ENCODE results near the gene CNP. TPM values are rescaled to one million over a fixed set of nuclear protein-coding genes. Genes with fewer than 3 reads are reported as not detected.

The CNP gene
- total RNA-seq, 2 experiments from 2014 or later = 66.6 to 68.0 TPM

DNA sequence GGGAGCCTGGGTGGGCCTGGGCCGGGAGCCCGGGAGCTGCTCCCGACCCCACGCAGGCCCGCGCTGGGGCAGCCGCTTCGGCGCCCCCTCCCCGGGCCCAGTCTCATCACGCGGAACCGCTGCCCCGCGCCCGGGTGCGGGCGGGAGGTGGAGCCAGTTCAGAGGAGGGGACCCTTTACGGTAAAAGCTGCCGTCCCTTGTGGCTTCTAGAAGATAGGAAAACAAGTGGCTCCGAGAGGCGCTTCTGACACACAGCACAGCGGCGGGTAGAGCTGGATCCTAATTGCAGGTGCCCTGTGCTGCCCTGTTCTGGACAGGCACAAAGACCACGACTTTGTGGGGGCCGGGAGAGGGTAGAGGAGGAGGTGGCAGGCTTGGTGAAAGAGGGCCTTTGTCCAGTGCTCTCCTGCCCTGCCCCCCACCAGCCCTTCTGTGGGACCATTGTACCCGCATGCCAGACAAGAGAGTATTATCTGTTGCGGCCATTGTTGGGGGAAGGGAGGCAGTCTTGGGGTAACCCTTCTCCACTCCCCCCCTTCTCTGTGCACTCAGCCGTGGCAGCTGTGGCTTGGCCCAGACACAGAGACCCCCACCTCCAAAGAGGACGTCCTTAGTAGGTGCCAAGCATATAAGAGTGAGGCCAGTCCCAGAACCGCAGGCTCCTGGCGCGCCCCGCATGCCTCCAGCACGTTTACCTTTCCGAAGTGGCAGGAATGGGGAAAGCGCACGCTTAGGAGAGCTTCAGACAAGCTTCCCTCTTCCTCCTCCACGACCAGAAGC is 736 bp downstream of the CNP start:
- H3K4me1 Mint-ChIP-seq (ENCODE audit: low read depth) = peaks cover 42% of the 10 kb centered on the region
- intact Hi-C loops (cut with micrococcal nuclease) = loop anchor here (2.0 to 5.0 kb wide), 5 partner anchors 37 to 187 kb away; partner anchors contain the start of genes ACLY, DNAJC7, ODAD4 and RAB5C

DNA sequence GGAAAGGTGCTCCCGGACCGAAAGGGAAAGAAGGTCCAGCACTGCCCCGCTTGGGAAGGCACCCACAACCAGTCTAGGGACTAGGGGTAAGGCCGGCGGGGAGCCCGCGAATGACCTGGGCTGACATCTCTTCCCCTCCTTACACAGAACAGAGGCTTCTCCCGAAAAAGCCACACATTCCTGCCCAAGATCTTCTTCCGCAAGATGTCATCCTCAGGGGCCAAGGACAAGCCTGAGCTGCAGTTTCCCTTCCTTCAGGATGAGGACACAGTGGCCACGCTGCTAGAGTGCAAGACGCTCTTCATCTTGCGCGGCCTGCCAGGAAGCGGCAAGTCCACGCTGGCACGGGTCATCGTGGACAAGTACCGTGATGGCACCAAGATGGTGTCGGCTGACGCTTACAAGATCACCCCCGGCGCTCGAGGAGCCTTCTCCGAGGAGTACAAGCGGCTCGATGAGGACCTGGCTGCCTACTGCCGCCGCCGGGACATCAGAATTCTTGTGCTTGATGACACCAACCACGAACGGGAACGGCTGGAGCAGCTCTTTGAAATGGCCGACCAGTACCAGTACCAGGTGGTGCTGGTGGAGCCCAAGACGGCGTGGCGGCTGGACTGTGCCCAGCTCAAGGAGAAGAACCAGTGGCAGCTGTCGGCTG is 1.5 kb downstream of the CNP start:
- ChIA-PET POLR2A (interaction anchor here (4.0 kb wide), 1 partner anchor 49 kb away, joined by 33 read pairs; the partner anchor contains the start of gene DNAJC7), CTCF (interaction anchor here (2.0 to 6.0 kb wide), 2 partner anchors 49 to 52 kb away, joined by 9 to 58 read pairs; partner anchors contain the start of genes DNAJC7 and NKIRAS2)
- Mint-ChIP-seq H3K9me3 (no peaks in the 10 kb centered on the region), H3K27me3 (no peaks in the 10 kb centered on the region), H3K27ac (peak overlapping the region; percentile 84), H3K4me3 (peak overlapping the region; percentile 78), H3K4me1 (ENCODE audit: low read depth) (peaks cover 45% of the 10 kb centered on the region), H3K36me3 (peaks cover 21% of the 10 kb centered on the region)
- DNase-seq = no peak
- intact Hi-C loops (cut with micrococcal nuclease) = loop anchor here (2.0 to 5.0 kb wide), 5 partner anchors 37 to 187 kb away; partner anchors contain the start of genes ACLY, DNAJC7, ODAD4 and RAB5C

More for the DNA sequence above, 736 bp downstream of the CNP start:
- Mint-ChIP-seq H3K27me3 (no peaks in the 10 kb centered on the region), H3K27ac (peak overlapping the region; percentile 84), H3K4me3 (peak overlapping the region; percentile 78), H3K36me3 (peaks cover 18% of the 10 kb centered on the region), H3K9me3 (no peaks in the 10 kb centered on the region)
- ChIA-PET POLR2A (interaction anchor here (0.7 to 4.0 kb wide), 8 partner anchors 37 to 212 kb away, joined by 3 to 33 read pairs (median 6); partner anchors contain the start of genes DHX58, DNAJC7, KLHL11 and ODAD4), CTCF (interaction anchor here (2.0 to 6.0 kb wide), 2 partner anchors 49 to 53 kb away, joined by 9 to 58 read pairs; partner anchors contain the start of genes DNAJC7 and NKIRAS2)
- DNase-seq = peak; percentile 63

DNA sequence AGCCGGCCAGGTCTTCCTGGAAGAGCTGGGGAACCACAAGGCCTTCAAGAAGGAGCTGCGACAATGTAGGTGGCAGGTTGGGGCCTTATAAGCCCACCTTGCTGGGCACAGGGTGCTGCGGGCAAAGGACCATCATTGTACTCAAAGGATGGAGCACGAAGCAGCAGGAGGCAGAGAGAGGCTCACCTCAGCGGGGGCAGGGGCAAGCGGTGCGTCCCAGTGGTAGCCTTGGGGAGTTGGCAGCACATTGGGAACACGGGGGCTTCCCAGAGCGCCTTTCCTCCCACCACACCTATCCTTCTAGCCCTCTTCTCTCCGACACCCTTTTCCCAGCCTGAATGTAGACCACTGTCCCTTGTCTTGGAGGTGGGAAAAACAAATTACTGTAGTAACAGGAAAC is 2.1 kb downstream of the CNP start:
- POLR2A ChIA-PET = interaction anchor here (4.0 kb wide), 1 partner anchor 48 kb away, joined by 33 read pairs; the partner anchor contains the start of gene DNAJC7
- CTCF ChIA-PET = no interaction called here
- no peak for DNase-seq
- Mint-ChIP-seq H3K36me3 (peaks cover 27% of the 10 kb centered on the region), H3K9me3 (no peaks in the 10 kb centered on the region), H3K27me3 (no peaks in the 10 kb centered on the region), H3K27ac (peak overlapping the region; percentile 33), H3K4me3 (no peak overlapping the region), H3K4me1 (ENCODE audit: low read depth) (peaks cover 45% of the 10 kb centered on the region)
- intact Hi-C loops (cut with micrococcal nuclease) = loop anchor here (5.0 kb wide), 2 partner anchors 51 to 139 kb away; partner anchors contain the start of gene ACLY

DNA sequence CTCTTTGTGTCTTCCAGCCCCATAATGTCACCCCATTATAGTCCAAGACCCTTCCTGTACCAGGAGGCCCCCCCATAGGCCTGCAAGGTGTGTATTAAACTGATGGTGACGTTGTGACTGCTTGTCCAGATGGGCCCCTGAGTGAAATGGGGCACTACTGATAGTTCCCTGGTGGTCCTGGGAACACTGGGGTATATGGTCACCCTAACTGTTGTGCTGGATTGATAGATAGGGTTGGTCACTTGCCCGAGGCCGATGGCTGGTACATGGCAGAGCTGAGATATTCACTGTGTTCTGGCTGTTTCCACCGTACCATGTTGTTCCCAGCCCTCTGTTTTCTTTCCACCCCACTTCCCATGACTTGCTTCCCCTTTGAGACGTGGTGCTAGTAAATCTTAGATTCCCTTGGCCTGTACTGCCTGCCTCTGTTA is 4.3 kb downstream of the CNP start:
- ChIA-PET POLR2A (no interaction called here), CTCF (no interaction called here)
- Mint-ChIP-seq H3K27me3 (no peaks in the 10 kb centered on the region), H3K9me3 (no peaks in the 10 kb centered on the region), H3K36me3 (peaks cover 28% of the 10 kb centered on the region), H3K4me1 (ENCODE audit: low read depth) (peaks cover 33% of the 10 kb centered on the region), H3K27ac (peak overlapping the region; percentile 2), H3K4me3 (no peak overlapping the region)
- intact Hi-C loops (cut with micrococcal nuclease) = no loop called here
- DNase-seq = no peak

DNA sequence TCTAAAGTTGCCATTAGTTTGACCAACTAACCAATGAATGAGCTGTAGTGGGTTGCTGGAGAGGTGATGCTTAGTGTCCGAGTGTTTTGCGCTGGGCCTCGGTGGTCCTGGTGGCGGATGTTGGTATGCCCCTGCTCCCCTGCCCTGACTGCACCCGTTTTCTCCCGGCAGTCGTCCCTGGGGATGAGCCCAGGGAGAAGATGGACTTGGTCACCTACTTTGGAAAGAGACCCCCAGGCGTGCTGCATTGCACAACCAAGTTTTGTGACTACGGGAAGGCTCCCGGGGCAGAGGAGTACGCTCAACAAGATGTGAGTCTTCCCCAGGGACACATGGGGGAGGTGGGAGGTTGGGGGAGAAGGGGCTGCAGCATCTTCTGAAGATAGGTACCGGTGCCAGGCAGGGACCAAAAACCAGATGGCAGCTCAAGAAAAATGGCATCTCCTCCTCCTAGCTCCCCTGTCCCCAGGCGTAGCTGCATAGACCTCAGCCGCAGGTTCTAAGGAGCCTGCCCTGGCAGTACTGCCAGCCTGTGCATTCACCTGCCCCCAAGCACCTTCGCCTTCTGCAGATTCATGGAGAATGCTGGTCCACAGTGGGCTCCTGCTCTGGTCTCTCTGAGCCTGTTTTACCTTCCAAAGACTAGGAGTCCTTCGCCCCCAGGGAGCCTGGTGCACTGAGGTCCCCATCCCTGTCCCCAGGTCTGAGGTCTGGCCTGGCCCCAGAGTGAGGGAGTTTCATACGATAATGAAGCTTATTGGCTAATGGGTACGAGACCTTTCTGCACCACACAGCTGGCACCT is 5.3 kb downstream of the CNP start:
- no peak overlapping the region for H3K4me3 Mint-ChIP-seq
- H3K27me3 Mint-ChIP-seq = no peaks in the 10 kb centered on the region
- POLR2A ChIA-PET = no interaction called here
- CTCF ChIA-PET = no interaction called here
- H3K36me3 Mint-ChIP-seq = peaks cover 36% of the 10 kb centered on the region
- H3K27ac Mint-ChIP-seq = no peak overlapping the region
- no peaks in the 10 kb centered on the region for H3K9me3 Mint-ChIP-seq
- peaks cover 31% of the 10 kb centered on the region for H3K4me1 Mint-ChIP-seq (ENCODE audit: low read depth)
- intact Hi-C loops (cut with micrococcal nuclease) = no loop called here
- DNase-seq = no peak

DNA sequence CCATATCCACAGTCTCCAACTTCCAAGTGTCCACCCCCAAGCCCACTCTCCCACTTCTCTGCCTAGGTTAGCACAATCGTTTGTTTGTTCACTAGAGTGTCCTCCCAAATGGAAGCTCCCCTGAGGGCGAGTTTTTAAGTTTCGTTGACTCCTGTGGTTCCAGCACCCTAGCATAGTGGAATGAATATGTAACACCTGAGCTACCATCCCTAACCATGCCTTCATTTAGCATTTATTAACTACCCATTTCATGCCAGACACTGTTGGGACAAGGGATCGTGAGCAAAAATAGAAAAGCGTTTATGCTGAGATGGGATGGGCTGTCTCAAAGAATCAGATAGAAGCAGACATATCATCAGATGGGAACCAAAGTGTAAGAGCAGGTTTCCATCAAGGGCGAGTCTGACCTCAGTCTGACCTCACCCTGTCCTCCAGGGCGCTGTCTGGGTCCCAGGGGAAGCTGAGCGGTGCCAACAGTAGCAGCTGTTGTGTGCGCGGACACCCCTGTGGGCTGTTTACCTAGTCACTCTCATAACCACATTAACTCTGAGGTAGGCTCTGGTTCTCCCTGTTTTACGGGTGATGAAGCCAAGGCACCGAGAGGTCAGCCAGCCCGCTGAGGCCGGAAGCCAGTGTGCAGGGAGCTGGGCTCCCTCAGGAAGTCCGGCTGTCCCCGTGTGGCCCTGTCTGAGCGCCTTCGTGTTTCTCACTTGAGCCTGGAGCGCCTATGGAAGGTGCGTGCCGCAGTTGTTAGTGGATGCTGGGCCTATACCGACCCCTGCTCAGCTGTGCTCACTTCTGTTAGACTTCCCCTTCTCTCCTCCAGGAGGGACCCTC is 6.2 kb downstream of the CNP start:
- intact Hi-C loops (cut with micrococcal nuclease) = no loop called here
- Mint-ChIP-seq H3K27me3 (no peaks in the 10 kb centered on the region), H3K27ac (no peak overlapping the region), H3K4me1 (ENCODE audit: low read depth) (peaks cover 25% of the 10 kb centered on the region), H3K36me3 (peaks cover 35% of the 10 kb centered on the region), H3K9me3 (no peaks in the 10 kb centered on the region), H3K4me3 (no peak overlapping the region)
- ChIA-PET POLR2A (interaction anchor here (1.0 kb wide), 1 partner anchor 9 kb away, joined by 3 read pairs; no protein-coding TSS in a partner anchor), CTCF (no interaction called here)
- no peak for DNase-seq

DNA sequence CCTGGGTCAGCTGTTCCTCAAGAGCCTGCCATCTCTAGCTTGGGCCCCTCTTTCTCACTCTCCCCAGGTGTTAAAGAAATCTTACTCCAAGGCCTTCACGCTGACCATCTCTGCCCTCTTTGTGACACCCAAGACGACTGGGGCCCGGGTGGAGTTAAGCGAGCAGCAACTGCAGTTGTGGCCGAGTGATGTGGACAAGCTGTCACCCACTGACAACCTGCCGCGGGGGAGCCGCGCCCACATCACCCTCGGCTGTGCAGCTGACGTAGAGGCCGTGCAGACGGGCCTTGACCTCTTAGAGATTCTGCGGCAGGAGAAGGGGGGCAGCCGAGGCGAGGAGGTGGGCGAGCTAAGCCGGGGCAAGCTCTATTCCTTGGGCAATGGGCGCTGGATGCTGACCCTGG is 6.8 kb downstream of the CNP start:
- no peaks in the 10 kb centered on the region for H3K9me3 Mint-ChIP-seq
- no peak overlapping the region for H3K4me3 Mint-ChIP-seq
- CTCF ChIA-PET = no interaction called here
- peaks cover 34% of the 10 kb centered on the region for H3K36me3 Mint-ChIP-seq
- H3K27me3 Mint-ChIP-seq = no peaks in the 10 kb centered on the region
- intact Hi-C loops (cut with micrococcal nuclease) = no loop called here
- H3K27ac Mint-ChIP-seq = no peak overlapping the region
- no peak for DNase-seq
- POLR2A ChIA-PET = interaction anchor here (1.0 kb wide), 1 partner anchor 8 kb away, joined by 3 read pairs; no protein-coding TSS in a partner anchor
- H3K4me1 Mint-ChIP-seq (ENCODE audit: low read depth) = peaks cover 19% of the 10 kb centered on the region

DNA sequence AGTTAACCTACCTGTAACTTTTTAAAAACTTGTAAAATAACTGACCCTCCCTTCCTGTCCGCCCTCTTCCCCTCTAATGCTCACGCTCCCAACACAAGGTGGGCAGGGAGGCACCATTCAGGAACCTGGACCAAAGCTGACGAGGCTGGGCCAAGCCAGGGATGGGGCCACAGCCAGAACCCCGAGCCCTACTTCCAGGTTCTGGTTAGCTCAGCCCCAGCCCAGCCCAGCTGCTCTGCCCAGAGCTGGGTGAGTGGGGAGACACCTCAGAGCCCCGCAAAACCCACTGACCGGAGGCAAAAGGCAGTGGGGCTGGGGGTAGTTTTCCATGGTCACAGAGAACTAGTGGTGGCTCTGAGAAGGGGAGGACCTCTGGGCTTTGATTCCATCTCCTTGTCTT is 7.4 kb downstream of the CNP start:
- CTCF ChIA-PET = interaction anchor here (0.8 kb wide), 1 partner anchor 10 kb away, joined by 5 read pairs; no protein-coding TSS in a partner anchor
- Mint-ChIP-seq H3K9me3 (no peaks in the 10 kb centered on the region), H3K27me3 (no peaks in the 10 kb centered on the region), H3K36me3 (peaks cover 30% of the 10 kb centered on the region), H3K4me1 (ENCODE audit: low read depth) (peaks cover 14% of the 10 kb centered on the region), H3K4me3 (no peak overlapping the region), H3K27ac (no peak overlapping the region)
- POLR2A ChIA-PET = interaction anchor here (1.0 kb wide), 1 partner anchor 10 kb away, joined by 4 read pairs; no protein-coding TSS in a partner anchor
- intact Hi-C loops (cut with micrococcal nuclease) = no loop called here
- DNase-seq = no peak

DNA sequence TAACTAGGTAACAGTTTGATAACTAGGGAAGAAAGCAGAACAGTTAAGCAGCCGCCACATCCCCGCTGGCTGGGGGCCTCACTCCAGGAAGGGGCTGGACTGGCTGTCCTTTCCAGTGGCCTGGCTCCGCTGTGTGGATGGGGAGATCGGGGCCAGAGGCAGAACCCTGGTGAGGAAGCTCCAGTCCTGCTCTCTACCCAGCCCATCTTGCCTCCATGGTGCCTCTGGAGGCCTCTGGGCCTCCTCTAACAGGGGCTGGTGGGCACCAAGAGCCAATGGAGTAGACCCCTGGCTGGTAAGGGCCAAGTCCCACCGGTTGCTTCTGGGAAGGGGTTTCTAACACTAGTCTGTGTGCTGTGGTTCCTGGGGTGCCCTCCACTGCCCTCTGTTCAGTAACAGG is 8.1 kb downstream of the CNP start:
- DNase-seq = no peak
- POLR2A ChIA-PET = interaction anchor here (1.0 kb wide), 1 partner anchor 11 kb away, joined by 4 read pairs; no protein-coding TSS in a partner anchor
- H3K4me1 Mint-ChIP-seq (ENCODE audit: low read depth) = peaks cover 11% of the 10 kb centered on the region
- no peaks in the 10 kb centered on the region for H3K27me3 Mint-ChIP-seq
- CTCF ChIA-PET = interaction anchor here (0.8 kb wide), 1 partner anchor 11 kb away, joined by 5 read pairs; no protein-coding TSS in a partner anchor
- H3K4me3 Mint-ChIP-seq = no peak overlapping the region
- H3K9me3 Mint-ChIP-seq = no peaks in the 10 kb centered on the region
- H3K36me3 Mint-ChIP-seq = peaks cover 29% of the 10 kb centered on the region
- no peak overlapping the region for H3K27ac Mint-ChIP-seq
- intact Hi-C loops (cut with micrococcal nuclease) = no loop called here

DNA sequence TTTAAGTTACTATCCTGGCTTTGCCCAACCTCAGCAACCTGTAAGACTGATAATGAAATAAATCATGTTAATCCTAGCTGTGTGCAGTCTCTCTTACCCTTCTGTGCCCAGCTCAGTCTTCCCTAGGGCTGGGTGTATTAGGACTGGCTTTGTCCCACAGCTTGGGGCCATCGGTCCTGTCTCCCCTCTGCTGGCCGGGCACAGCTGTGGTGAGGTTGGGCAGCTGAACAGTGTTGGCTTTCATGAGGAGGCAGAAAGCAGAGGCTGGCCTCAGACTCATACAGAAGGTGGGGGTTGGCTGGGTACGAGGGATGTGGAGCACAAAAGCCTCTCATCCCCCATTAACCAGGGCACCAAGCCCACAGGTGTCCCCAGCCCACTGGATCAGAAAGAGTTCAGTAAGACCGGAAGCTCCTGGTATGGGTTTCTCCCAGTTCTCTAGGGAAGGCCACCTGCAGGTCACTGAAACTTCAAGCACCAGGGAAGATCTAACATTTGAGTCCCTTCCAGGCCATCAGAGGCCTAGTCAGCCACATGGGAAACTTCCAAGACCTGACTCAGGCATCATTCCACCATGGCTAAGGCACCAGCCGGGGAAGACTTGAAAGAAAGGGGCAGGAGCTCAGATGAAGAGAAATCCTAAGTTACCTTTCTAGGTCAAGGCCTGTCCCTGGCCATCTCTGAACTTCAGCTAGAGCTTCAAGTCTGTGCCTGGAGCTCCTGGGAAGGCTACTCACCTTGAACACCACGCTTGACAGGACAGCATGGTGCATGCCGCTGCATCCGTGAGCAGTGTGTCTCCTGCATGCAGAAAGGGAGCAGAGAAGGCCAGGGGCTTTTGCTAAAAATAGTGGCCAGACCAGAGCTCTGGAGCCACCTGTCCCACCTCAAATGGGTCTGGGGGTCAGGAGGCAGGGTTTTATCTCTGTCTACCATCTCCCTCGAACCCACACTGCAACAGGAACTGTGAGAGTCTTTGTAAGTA is 8.8 kb downstream of the CNP start:
- Mint-ChIP-seq H3K36me3 (peaks cover 27% of the 10 kb centered on the region), H3K9me3 (no peaks in the 10 kb centered on the region), H3K4me1 (ENCODE audit: low read depth) (peaks cover 9% of the 10 kb centered on the region), H3K27ac (peak overlapping the region; percentile 2), H3K4me3 (no peak overlapping the region), H3K27me3 (no peaks in the 10 kb centered on the region)
- DNase-seq = no peak
- POLR2A ChIA-PET = interaction anchor here (0.6 to 1.0 kb wide), 3 partner anchors 11 to 181 kb away, joined by 3 to 4 read pairs (median 3); no protein-coding TSS in a partner anchor
- CTCF ChIA-PET = interaction anchor here (0.8 kb wide), 1 partner anchor 12 kb away, joined by 5 read pairs; no protein-coding TSS in a partner anchor
- intact Hi-C loops (cut with micrococcal nuclease) = no loop called here

Data from activated CD4-positive, alpha-beta memory T cell treated with anti-CD3 and anti-CD28 coated beads for 36 hours (primary cell).